GM18520 (cell line): ENCODE measurements around the gene NRIP2.

Experiments
- ATAC-seq: cut with Tn5 transposase; IDR thresholded peaks from one replicate; pipeline ENCODE4 v1.9.1; 2021; ENCODE audit not compliant: unreplicated experiment

Gene NRIP2

DNA sequence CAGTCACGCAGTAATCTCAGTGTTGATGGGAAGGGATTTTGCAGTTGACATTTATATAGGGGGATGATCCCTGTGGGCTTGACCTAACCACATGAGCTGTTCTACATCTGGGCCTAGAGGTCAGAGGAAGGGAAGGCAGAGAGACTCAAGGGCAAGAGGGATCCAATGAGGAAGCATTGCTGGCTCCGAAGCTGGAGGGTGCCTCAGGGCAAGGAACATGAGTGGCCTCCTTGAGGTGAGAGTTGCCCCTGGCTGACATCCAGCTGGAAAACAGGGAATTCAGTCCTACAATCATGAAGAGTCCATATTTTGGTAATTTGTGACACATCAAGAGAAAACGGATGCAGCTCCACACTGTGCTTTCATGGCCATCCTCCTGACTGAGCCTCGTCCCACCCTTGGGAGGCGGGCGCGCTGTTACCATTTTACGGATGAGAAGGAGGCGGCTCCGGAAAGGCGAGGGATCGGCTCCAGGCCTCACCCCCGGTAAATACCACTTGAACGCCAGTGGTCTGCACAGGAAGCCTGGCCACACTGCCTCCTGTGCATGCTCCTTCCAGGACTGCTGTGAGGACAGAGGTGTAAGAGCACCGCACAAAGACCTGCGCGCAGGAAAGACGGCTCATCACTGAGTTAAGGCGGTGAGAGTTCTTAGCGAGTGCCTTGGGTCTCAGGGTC is 58.6 kb downstream of the NRIP2 start:
- no peak for ATAC-seq

GRCh38 chr12:2775431-2775830 is 59.4 kb downstream of the NRIP2 start:
- ATAC-seq: no peak
